Measurements from ENCODE around the gene PKDREJ.
"Not testable (repeated sequence)": the region's sequence is repeated elsewhere in the genome, so short reads cannot be mapped to it uniquely, and the experiment has no call there.

PKDREJ gene

DNA sequence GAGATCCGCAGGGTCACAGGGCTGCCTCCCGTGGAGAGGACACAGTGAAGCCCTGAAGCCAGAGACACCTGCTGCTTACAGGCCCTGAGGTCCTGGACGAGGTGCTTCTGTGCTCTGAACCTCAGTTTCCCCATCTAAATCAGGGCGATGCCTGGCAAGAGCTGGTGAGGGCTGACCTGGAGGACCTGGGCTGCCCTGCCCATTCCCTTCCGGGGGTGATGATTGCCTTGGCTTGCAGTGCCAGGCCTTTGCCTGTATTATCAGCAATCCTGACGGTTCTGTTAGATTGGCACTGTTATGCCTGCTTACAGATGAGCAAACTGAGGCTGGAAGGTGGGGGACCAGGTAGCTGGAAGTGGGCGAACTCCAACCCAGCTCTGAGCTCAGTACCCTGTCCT is 25.7 kb upstream of the PKDREJ start:
- no peak for DNase-seq (ENCODE audit: low read depth in 2 of 2)

DNA sequence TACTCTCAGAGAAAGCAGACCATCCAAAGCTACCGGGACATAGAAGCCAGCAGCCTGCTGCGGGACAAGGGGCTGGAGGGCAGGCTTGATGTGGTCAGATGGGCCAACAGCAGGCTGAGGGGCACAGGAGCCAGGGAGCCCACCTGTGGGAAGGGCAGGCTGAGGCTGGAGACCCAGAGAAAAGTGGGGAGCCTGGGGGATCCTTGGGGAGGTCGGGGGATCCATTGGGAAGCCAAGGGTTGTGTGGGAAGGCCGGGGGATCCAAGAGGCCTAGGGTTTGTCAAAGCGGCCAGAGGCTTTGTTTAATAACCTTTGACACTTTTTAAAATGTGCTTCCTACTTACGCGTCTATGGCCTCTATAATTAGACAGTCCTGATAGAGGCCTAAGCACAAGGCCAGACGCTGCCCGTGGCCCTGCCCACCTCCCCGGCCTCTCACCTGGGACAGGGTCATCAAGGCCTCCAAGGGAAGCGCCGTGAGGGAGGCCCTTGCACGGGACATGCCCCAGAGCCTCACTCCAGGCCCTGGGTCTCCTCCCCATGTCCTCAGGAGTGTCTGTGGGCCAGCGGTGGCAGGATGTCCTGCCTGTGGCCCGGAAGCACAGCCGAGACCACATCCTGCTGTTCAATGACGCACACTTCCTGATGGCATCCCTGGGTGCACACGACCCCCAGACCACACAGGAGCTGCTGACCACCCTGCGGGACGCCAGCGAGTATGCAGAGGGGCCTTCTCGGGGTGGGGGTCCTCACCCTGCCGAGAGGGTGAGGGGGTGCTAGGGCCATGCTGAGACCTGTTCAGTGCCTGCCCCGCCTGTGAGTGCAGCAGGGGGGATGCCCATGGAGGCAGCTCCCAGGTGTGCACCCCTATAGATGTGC is 25.0 kb upstream of the PKDREJ start:
- DNase-seq (ENCODE audit: low read depth in 2 of 2): no peak

DNA sequence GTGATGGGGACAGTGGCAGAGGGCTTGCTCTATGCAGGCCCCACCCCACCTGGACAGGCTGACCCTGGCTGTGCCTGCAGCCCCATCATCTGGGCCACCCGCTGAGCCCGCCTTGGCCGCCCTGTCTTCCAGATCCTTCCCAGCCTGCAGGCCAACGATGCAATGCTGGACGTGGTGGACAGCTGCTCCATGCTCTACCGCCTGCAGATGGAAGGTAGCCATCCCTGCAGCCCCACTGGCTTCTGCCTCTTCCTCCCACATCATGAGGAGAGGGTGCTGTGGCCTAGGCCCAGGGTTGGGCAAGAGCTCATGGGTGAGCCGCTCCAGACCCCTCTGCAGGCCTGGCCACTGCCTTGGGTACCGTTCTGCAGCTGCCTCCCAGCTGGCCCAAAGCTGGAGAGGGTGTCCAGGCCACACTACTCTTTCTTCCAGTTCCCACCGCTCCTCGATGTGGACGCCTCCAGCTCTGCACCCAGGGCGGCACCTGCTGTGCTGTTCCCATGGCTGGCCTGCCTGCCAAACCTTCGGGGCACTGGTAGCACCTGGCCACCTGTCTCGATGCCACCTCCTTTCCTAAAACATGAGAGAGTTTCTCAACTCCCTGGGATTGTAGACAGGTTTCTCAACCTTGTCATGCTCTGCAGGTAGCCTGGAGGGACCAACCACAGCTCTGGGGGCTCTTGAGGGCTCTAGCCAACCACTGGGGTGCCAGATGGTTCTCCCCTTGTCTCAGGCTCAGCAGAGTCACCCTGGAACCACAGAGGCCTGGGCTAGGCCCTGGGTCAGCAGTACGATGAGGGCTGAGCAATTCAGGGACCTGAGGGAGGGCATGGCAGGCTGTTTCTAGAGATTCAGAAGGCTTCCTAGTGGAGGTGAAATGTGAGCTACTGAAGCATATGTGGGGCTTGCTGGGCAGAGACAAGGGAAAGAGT is 24.1 kb upstream of the PKDREJ start:
- no peak for DNase-seq (ENCODE audit: low read depth in 2 of 2)

DNA sequence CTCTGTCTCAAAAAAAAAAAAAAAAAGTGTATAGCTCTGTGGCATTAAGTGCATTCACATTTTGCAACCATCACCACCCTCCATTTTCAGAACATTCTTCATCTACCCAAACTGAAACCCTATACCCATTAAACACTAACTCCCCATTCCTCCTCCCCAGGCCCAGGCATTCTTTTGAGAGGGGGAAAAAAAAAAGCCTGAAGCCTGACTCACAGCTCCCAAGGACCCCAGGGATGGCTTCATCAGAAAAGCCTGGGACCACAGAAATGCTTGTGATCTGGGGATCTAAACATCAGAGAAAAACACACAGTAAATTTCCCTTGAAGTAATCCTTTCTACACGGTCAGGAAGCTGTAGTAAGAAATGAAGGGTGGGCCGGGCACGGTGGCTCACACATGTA is 22.9 kb upstream of the PKDREJ start:
- peak; percentile 49 to 60 for DNase-seq (ENCODE audit: low read depth in 2 of 2)

DNA sequence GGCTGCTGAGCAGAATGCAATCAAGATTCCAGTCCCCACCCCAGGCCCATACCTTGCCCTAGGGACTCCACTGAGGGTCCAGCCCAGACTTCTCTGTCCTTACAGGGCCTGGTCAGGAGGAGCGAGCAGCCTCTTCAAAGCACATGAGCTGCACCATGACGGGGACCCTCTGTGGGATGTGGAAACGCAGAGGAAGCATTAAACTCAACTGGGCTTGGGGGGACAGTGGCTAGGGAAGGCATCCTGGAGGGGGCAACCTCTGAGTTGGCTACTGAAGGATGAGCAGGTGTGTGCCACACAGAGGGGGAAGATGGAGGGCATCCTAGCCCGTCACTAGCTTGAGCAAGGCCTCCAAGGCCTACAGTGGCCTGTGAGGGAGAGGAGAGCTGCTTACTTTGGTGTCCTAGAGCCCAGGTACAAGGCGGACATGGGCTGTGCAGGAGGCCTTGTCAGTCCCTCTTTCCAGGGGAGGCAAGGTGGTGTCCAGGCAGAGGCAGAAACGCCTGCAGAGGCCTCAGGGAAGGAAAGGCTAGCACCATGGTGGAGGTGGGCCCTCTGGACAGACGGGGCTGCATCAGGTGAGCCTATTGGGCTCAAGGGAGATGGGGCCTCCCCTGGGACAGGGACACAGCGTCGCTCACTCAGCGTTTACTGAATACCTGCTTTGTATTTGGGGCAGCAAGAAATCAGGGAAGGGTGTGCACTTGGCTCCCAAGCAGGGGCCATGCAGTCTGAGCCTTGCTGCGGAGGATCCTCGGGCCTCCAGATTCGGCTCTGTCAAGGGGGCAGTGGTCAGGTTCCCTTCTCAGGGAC is 18.9 kb upstream of the PKDREJ start:
- DNase-seq (ENCODE audit: low read depth in 2 of 2): no peak

DNA sequence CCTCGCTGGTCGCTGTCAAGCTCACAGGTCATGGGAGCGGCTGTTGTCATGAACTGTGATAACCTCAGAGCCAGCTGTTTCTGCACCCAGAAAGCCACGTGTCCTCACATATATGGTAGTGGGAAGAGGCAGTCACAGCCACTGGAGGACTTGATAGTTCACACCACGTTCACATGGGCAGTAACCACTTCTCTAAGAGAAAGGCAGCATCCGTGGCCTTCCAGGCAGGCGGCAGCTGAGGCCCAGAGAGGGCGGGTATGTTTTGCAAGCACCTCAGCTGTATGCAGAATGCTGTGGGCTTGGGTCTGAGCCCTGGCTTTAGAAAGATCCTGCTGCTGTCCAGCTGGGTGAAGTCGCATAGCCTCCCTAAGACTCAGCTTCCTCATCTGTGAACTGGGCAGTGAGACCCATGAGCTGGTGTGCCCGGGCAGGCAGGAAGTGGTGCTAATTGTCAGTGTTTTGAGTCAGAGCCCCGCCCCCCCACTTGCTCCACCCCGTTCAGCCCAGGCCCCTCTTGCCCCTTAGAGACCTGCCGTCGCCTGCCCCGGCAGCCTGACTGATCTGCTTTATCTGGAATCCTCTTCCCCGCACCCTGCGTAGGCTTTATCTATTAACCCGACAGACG is 18.0 kb upstream of the PKDREJ start:
- DNase-seq (ENCODE audit: low read depth in 2 of 2): no peak

DNA sequence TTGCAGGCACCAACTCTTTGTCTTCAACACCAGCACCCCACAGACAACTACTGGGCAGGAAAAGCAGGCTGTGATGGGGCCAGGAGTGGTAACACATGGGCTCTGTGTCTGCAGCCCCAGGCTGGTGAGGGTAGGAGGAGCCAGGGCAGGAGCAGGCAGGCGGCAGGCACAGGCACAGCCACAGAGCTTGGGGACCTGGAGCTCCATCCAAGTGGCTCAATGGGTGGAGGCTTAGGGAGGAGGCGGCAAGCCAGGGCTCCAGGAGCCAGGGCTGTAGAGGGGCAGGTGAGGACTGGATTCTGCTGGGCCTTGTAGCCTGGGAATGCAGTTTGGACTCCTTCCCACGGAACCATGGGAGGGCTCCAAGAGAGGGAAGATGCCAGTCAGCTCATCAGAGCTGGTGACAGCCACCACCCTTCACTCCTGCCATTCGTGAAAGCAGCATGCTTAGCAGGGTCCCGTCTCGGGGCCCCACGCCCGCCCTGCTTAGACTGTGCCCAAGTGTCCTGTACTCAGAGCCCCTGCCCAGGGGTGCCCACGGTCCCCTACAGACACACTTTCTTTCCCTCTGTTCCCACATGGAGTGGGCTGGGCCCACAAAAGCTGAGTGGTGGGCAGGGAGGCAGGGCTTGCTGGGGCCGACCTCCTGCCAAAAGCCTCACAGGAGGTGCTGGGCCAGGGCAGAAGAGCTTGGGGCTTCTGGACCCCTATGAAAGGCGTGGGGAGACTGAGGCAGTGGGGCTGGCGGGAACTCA is 17.1 kb upstream of the PKDREJ start:
- no peak for DNase-seq (ENCODE audit: low read depth in 2 of 2)

DNA sequence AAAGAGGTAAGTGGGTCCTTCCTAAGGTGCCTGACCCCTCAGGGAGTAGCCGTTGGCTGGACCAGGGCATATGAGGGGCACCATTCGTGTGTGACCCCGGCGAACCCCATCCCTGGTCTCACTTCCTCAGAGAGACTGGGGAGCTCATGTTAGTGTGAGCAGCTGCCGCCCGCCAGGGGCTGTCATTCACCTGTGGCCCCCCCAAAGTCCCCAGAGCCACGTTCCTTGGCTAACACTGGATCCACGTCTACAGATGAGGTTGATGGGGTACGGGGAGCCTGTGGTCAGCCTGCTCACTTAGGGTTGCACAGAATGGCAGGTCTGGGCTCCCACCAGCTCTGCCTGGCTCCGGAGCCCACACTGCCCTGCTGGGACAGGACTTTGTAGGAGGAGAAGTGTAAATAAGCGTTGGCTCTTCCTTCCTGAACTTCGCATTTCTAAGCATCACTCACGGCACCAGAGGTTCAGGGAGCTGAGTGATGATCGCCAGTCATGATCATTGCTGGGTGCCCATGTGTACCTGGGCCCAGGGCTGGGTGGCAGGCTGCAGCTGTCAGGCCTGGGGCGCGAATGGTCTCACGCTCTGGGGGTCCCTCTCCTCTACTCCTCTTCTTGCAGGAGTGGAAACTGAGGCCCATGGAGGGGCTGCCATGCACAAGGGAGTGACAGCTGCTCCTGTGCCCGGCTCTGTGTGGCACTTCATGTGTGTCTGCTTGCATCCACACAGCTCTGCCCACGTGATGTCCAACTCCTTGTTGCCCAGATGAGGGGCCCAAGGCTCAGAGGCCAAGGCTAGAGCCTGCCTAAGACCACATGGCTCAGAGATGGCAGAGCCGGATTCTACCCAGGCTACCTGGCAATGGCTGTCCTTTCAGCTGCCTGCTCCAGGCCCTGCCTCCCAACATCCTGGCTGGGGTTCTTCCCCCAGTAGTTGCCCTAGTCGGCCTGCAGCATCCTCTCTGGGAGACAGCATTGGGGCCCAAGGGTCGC is 15.8 kb upstream of the PKDREJ start:
- no peak for DNase-seq (ENCODE audit: low read depth in 2 of 2)

DNA sequence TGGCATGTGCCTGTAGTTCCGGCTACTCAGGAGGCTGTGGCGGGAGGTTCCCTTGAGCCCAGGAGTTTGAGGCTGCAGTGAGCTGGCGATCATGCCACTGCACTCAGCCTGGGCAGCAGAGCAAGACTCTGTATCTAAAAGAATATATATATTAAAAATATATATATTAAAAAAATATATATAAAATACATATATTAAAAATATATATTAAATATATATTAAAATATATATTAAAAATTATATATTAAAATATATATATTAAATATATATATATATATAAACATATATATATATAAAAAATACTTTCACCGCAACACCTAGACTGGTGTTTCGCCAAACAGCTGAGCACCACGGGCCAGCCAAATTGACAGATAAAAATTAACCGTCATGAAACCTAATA is 13.4 kb upstream of the PKDREJ start:
- no peak for DNase-seq (ENCODE audit: low read depth in 2 of 2)

DNA sequence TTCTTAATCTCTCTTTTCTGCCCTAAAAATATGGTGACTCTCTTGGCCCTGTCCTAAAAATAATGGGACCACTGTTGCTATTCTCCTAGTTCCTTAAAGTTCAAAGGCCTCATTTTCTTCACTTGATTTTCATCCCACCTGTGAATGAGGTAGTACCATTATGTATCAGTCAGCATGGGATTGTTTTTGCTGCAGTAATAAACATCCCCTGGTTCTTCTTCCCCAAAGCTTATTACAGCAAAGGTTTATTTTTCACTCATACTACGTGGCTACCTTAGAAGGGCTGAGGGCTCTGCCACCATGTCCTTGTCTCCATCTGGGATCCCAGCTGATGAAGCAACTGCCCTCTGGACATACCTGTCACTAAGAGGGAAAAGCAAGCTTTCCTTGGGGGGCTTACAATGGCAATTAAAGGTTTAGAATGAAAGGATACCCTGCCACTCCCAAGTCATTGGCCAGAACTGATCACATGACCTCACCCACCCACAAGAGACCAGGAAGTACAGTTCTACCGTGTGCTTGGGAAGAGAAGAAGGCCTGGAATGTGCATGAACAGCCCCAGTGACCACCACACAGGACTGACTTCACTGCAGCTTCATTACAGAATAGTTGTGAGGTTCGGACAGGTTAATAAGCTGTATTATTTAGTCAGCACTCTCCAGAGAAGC is 12.4 kb upstream of the PKDREJ start:
- DNase-seq (ENCODE audit: low read depth in 2 of 2): no peak

DNA sequence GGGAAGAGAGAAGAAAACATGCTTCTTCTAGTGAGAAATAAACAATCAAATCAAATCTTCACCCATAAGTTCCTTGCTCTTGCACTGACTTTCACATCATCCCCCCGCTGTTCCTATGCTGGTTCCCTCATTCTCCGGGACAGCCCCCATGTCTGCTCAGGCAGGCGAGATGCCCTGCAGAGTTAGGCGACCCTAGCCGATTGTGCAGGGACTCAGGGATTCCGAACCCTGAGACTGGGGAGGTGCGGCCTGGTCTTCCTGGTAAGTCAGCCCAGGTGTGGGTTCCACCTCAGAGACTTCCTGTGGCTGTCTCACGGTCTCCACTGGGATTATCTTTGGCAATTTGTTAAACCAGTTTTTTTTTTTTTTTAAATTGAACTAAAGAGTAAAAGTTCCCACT is 11.2 kb upstream of the PKDREJ start:
- DNase-seq (ENCODE audit: low read depth in 2 of 2): no peak

DNA sequence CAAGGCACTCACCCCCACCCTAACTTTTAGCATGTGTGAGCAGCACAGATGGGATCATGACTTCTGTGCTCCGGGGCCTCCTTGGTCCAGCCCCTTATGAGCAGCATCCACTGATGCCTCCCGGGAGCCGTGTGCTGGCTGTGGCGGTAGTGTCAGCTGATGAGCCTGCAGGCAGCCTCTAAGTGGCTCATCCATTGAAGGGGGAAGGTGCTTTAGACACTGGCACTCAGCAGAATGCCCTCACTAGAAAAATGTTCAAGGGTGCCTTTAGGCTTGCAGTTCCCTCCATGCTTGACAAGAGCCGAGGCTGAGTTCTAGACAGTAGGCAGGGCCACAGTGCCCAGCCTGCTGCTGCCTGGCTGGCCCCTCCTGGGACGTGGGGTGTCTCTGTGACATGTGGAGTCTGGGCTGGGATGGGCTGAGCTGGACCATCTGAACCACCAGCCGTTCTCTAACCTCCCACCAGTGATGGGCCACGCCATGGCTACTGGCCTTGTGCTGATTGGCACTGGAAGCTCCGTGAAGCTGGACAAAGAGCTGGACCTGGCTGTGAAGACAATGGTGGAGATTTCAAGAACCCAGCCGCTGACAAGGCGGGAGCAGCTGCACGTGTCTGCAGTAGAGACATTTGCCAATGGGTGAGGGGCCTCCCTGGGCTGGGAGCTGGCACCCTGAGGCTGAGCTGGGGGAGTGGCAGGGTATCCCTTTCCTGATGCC is 10.4 kb upstream of the PKDREJ start:
- DNase-seq (ENCODE audit: low read depth in 2 of 2): no peak

DNA sequence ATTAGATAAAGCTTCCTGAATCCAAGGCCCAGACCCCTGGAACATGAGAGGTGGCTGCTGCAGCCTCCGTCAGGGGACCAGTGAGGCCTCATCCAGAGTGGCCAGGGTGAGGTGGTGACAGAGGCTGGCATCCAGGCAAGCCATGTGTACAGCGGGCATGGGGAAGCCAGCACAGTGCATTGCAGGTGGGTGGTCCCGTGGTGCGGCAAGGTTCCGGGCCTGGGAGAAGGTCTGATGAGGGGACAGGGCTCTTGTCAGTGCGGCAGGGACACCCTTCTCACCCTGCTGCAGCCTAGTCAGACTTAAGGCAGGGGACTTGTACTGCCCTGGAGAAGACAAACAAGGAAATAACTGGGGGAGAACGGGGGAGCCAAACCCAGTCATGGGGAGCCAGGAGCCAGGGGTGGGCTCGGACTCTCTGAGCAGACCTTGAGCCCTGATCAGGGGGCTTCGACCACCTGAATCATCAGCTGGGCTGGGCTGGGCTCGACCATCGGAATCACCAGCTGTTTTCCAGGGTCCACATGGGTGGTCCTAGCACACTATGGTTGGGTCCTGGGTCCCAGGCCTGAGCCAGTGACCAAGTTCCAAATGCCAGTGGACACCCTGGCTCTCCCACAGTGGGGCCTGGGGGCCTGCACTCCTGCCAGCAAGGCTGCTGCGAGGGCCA is 9.8 kb upstream of the PKDREJ start:
- DNase-seq (ENCODE audit: low read depth in 2 of 2): no peak

DNA sequence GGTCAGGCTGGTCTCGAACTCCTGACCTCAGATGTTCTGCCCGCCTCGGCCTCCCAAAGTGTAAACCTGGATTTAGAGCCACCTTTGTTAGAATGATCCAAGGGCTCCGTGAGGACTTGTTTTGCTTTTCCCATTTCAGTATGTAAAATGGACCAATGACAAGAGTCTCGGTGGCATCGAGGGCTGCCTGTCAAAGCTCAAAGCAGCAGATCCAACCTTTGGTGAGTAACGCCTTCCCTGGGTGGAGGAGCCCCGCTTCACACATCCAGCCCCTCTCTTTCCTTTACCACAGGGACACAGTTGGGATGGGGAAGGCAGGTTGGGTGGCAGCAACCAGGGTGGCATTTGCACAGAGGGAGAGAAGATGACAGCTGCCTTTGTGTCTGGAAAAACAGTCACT is 9.1 kb upstream of the PKDREJ start:
- no peak for DNase-seq (ENCODE audit: low read depth in 2 of 2)

DNA sequence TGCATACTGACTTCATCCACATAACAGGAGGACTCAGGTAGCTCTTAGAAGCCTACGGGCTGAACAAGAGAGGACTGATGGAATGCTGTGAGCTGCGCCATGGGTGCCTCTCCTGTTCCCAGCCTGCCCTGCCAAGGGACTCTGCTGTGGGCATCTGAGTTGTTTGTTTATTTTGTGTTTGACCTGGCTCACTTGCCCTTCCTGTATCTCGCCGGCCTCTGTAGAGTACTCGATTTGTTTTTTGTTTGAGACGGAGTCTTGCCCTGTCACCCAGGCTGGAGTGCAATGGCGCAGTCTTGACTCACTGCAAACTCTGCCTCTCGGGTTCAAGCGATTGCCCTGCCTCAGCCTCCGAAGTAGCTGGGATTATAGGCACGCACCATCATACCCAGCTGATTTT is 6.4 kb upstream of the PKDREJ start:
- no peak for DNase-seq (ENCODE audit: low read depth in 2 of 2)

DNA sequence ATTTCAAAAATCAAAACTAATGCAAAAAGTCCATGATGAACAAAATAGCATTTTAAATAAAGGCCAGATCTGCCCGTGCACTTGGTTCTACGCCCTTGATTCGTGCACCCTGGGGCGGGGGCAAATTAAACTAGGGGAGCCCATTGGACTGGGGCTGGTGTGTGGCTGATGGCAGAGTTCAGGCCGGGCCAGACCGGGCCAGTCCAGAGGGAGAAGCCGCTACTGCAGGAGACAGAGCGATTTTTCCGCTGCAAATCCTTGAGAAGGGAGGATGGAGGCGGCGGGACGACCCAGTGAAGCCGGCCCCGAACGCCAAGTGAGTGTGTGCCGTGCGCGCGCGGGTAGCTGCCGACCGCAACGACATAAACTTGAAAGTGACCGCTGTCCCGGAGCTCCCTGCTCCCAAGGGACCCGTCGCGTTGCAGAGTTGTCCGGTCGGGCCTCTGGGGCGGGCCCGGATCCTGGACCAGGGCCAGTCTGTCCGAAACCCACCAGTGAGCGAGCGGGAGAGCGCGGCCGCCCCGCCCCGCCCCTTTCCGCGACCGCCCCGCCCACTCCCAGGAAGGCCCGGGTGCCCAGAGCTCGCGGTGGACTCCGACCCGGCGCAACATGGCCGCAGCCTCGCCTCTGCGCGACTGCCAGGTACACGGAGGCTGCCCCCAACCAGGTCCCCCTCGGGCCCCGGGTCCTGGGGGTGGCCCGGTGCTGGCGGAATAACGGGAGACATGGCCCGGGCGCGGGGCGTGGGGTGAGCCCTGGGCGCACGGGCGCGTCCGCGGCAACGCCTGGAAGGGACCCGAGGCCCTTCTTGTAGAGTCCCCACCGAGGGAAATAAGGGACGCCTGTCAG is 4.5 kb upstream of the PKDREJ start, which contains the start of gene TTC38:
TTC38 (plus strand) TSS at position 578 of the 849 bp plus-strand sequence; CDS start at position 610, 32 bp downstream.
- peak; percentile 40 to 42 for DNase-seq (ENCODE audit: low read depth in 2 of 2)

DNA sequence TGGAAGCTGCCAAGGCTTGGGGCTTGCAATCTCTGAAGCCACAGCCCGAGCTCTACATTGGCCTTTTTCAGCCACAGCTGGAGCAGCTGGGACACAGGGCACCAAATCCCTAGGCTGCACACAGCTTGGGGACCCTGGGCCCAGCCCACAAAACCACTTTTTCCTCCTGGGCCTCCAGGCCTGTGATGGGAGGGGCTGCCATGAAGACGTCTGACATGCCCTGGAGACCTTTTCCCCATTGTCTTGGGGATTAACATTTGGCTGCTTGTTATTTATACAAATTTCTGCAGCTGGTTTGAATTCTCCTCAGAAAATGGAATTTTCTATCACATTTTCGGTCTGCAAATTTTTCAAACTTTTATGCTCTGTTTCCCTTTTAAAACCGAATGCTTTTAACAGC is 2.5 kb upstream of the PKDREJ start:
- not testable (repeated sequence) for DNase-seq (ENCODE audit: low read depth in 2 of 2)

All from fibroblast of skin of left quadriceps (primary cell).